ENCODE results near the gene ELOVL2.

- TF ChIP-seq CTCF (IDR thresholded peaks at IDR 0.05) (no peak), POLR2A (IDR thresholded peaks at IDR 0.05) (no peak), POLR2AphosphoS5 (IDR thresholded peaks at IDR 0.05) (no peak), EP300 (IDR thresholded peaks at IDR 0.05; ENCODE audit: low read depth) (no peak)
Measured at GRCh38 chr6:11069760-11070159, 25.7 kb upstream of the ELOVL2 start.

All from transverse colon (tissue), 4 donors.